Astrocyte of the spinal cord (primary cell): Measurements from ENCODE around the gene OR52R1.

Experiments
- DNase-seq: peaks from one replicate; pipeline ENCODE4 v3.0.0; 2011; ENCODE audit warnings: low read depth, low spot score
- H3K4me3 ChIP-seq: 2 replicates; pipeline ENCODE4 v1.5.1; 2011; ENCODE audit warnings: low read depth, mild to moderate bottlenecking, low read length, moderate library complexity
- CTCF ChIP-seq: IDR thresholded peaks from 2 replicates; pipeline ENCODE4 v1.5.1; 2012; ENCODE audit warnings: low read depth, mild to moderate bottlenecking, low read length, inconsistent platforms
- in situ Hi-C: cut with HindIII; loops from 2 replicates; pipeline ENCODE4 v1.10.0; 2017; ENCODE audit warnings: low sequenced_read_pairs

OR52R1 gene

GRCh38 chr11:4797206-4797605 is 7.0 kb downstream of the OR52R1 start:
- no peak for DNase-seq
- in situ Hi-C loops = no loop called here
- TF ChIP-seq CTCF = no peak
- no peak overlapping the region for H3K4me3 ChIP-seq

GRCh38 chr11:4782454-4782853 is 21.7 kb downstream of the OR52R1 start:
- no peak overlapping the region for H3K4me3 ChIP-seq
- in situ Hi-C loops = no loop called here
- no peak for TF ChIP-seq CTCF
- no peak for DNase-seq

- in situ Hi-C loops = no loop called here
- TF ChIP-seq CTCF = no peak
- no peak for DNase-seq
- H3K4me3 ChIP-seq = no peak within 1 kb of the TSS
Observed at GRCh38 chr11:4769838-4770237, 34.3 kb downstream of the OR52R1 start, which contains the start of gene OR51F1. TSS of gene OR51F1 (minus strand) at chr11:4769938. CDS start at chr11:4769938, 0 bp downstream.

- in situ Hi-C loops = no loop called here
- DNase-seq = no peak
- TF ChIP-seq CTCF = no peak
- no peak overlapping the region for H3K4me3 ChIP-seq
Observed at GRCh38 chr11:4768094-4768493, 36.1 kb downstream of the OR52R1 start.

- no peak overlapping the region for H3K4me3 ChIP-seq
- in situ Hi-C loops = no loop called here
- no peak for DNase-seq
- TF ChIP-seq CTCF = no peak
Observed at GRCh38 chr11:4766420-4767043, 37.6 kb downstream of the OR52R1 start.

- TF ChIP-seq CTCF = no peak
- H3K4me3 ChIP-seq = no peak overlapping the region
- in situ Hi-C loops = no loop called here
Observed at GRCh38 chr11:4763096-4763495, 41.1 kb downstream of the OR52R1 start.

More at GRCh38 chr11:4763096-4763495, 41.1 kb downstream of the OR52R1 start:
- DNase-seq = no peak
